KBM-7 (cell line): ENCODE measurements around the gene ALDH1L1.

ENCODE experiments used
- DNase-seq: peaks from one replicate; pipeline ENCODE4 v3.0.0-alpha.2; 2015
- in situ Hi-C: fragments of 300-500 bp; cut with MboI; formaldehyde crosslinking; loops from 2 replicates; pipeline ENCODE4 v1.14.3; 2020; ENCODE audit warnings: low sequenced_read_pairs, low pct_unique_long_range_greater_than_20kb, mixed read lengths

Gene ALDH1L1

DNA sequence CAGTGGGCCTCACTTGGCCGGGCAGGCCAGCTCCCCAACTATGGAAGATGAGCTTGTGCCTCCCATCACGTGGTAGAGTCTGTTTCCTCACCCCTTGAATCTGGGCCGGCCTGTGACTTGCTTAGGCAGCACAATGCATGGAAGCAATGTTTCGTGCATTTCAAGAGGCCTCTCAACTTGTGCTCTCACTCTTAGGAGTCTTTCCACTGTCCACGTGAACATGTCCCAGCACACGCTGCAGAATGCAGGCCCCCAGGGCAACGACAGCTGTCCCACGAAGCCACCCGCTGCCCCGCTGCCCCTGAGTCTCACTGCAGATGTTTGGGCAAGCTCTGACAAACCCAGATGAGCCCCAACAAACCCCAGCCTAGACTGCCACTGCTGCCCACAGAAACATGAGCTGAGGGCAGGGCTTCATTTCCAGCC, 69.2 kb downstream of the ALDH1L1 start:
- no peak for DNase-seq
- in situ Hi-C loops = no loop called here

DNA sequence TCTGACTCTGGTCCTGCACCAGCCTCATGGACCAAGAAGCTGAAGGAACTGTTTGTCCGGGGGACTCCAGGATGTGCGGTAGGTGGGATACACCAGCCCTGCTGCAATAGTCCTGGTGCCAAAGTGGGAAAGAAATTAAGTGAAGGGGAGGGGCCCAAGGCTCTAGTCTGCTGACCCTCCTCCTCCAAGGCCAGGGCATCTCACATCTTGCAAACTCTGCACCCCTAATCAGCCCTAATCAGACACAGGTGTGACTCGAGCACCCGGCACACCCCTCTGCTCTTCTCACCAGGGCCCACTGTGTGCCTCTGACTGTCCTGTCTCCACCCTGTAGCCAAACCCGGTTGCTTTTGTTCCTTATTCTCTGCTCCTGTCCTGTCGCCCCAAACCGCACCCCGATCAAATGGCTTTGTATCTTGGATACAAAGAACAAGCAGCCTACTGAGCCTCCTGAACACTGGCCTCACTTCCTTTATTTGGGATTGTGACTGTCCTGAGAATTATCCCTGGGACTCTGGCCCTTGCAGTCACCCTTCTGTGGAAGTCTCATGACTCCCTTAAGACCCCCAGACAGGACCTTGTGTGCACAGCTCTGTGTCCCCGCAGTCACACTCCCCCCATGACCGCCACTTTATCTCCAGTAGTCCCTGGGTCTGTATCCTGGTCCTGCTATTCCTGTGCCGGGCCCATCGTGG, 69.8 kb downstream of the ALDH1L1 start:
- DNase-seq = no peak
- in situ Hi-C loops = no loop called here

DNA sequence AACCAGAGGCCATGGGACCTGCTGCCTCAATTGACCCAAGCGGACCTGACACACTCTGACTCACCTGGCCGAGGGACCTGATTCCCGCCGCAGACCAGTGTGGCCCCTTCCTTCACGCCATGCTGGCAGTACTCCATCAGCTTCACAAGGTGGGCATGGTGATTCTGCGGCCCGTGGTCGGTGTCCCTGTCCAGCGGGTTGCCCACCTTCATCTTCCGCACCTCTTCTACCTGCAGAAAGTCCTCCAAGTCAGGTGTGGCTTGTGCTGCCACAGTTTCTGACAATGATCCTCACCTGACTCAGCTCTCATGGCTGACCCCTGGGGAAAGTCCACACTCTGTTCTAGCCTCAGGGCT, 70.5 kb downstream of the ALDH1L1 start:
- in situ Hi-C loops = no loop called here
- no peak for DNase-seq

DNA sequence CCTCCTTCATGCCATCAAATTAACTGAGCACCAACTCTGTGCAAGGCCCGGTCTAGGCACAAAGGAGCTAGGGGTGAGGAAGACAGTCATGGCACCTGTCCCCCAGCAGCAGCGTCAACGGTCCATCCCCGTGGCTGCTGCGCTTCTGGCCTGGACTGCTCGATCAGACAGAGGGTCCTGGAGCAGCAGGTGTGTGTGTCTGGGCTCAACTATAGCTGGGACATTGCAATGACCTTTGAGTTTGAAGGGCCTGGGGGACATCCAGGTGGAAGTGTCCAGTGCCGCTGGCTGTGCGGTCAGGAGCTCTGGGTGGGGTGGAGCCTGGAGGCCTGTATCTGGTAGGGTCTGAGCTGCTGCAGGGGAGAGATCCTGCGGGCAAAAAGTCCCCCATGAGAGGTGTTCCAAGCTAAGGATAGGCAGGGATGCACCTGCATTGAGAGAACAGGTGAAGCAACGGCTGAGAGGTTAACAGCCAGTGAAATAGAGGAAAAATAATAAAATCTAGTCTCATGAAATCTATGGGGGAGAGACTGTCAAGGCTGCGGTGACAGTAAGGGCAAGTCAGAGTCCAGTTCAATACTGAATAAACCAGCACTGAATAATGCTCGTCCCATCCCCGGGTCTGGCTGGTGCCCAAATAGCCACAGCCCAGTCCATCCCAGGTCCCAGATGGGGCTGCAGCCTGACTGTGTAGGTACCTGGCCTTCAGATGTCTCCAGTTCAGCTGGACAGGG, 71.1 kb downstream of the ALDH1L1 start:
- DNase-seq = no peak
- in situ Hi-C loops = no loop called here

DNA sequence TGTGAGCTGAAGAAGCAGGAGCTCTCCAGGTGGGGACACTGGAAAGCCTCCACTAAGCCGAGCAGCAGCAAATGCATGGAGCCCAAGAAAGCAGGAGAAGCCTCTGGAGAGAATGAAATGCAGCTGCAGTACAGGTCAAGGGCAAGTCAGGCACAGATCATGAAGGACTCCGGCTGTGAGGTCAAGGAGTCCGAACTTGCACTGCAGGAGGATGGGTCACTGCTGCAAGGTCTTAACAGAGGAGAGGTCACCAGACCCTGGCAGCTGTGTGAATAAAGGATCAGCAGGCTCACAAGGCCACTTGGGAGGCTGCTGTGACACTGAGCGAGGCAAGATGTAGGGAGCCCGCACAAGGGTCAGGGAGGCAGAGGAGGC, 71.7 kb downstream of the ALDH1L1 start:
- in situ Hi-C loops = no loop called here
- no peak for DNase-seq

DNA sequence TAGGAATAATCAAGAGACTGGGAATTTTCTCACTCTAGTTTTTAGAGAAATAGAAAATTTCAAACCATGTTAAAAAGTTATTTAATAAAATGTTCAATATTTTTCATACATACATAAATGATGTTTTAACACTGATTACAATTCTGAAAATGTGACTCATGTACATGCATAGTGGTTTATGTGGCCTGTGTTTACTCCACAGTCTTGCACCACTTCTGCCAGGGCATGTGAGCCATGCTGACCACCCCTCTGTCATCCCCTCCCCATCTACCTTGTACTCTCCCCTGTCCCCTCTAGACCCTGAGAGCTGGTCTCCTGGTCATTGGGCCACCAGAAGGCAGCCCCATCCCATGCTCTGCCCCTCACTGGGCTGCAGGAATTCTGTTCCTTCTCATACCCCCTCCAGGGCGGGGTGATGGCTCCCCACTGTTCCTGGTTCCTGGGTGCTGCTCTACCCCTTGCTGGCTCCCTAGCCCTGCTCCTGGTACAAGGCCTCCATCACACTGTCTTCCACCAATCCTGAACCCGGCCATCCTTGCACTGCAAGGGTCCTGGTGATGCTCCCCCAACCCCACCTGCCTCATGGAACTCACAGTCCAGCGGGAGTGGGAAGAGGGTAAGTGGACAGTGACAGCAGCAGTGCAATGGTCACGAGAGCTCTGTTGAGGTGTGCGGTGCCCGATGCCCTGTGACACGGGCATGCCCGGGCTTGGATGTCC, 72.3 kb downstream of the ALDH1L1 start:
- in situ Hi-C loops = no loop called here
- no peak for DNase-seq

DNA sequence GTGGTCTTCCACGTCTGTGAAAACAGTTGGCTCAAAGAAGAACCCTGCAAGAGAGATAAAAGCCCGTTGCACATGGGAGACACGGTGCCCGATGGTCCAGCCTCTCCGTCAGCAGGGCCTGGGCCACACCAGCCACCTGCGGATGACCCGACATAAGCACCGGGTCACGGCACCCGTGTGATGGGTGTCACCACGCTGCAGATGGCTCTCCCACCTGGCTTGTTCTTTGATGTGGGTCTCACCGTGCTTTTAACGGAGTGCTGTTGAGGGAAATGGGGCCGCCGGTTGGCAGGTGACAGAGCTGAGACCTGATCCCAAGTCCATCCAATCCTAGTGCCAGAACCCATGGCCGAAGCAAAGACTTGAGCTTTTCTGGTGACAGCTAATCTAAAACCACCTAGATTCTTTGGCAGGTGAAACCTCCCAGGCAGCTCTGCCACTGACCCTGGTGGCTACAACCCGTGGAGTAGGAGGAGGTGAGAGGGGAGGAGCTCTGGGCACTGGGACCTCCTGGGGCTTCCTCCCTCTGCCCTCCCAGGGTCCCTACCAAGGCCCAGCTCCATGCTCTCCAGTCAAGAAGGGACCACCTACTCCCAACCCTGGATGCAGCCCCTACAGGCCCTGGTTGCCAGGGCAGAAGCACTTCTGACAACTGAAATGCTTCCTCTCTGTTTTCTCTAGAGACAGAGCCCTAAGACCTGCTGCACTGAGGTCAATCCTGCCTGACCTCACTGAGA, 73.0 kb downstream of the ALDH1L1 start:
- in situ Hi-C loops = no loop called here
- DNase-seq = no peak

DNA sequence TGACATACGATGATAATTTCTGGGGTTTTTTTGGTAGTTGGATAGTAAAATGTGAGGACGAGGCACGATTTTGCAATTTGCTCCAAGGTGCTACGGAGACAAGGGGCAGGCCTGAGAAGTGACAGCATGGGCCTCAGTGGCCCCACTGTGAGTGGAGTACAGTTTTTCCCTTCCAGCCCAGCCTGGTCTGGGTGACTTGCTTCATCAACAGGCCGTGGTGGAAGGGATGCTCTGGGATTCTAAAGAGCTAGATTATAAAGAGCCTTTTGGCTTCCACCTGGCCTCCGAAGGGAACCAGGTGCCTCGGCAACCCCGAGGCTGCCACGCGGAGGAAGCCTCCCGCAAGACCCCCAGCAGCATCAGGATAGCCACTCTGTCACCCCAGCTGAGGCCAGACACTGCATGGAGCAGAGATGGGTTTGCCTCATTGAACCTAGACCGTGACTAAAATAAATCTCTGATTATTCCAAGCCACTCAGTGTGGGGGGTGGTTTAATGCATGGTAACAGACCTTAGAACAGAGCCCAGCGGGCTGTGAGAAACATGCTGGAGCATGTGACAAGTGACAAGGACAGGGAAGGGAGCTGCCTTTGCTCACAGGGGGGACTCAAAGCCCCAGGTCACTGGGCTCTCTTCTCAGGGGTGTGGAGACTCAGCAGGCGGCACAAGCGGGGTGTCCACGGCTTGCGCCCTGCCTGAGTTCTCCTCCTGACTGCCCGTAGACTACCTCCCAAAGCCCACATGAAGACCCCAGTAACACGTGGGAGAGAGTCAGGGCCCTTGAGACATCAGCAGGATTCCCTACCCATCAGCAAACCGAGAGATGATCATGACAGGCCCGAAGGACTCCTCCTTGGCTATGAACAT, 73.8 kb downstream of the ALDH1L1 start:
- in situ Hi-C loops = no loop called here
- no peak for DNase-seq

DNA sequence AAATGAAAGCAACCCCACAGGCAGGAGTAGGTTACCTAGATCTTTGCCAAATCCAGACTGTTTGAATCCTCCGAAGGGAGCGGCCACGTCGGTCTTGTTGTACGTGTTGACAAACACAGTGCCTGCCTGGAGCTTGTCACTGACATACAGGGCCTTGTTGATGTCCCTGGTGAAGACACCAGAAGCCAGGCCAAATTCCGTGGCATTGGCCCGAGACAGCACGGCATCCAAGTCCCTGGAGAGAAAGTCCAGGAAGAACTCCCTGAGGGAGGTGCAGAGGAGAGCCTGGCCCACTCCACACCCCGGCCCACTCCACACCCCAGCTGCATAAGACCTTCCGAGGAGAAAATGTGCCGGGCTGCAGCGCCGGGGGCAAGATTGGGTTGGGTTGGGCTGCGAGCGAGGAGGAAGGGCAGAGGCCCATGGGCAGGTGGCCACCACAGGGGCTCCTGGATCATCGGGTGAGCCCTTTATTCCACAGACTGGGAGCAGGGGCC, 74.6 kb downstream of the ALDH1L1 start:
- in situ Hi-C loops = no loop called here
- DNase-seq = no peak

DNA sequence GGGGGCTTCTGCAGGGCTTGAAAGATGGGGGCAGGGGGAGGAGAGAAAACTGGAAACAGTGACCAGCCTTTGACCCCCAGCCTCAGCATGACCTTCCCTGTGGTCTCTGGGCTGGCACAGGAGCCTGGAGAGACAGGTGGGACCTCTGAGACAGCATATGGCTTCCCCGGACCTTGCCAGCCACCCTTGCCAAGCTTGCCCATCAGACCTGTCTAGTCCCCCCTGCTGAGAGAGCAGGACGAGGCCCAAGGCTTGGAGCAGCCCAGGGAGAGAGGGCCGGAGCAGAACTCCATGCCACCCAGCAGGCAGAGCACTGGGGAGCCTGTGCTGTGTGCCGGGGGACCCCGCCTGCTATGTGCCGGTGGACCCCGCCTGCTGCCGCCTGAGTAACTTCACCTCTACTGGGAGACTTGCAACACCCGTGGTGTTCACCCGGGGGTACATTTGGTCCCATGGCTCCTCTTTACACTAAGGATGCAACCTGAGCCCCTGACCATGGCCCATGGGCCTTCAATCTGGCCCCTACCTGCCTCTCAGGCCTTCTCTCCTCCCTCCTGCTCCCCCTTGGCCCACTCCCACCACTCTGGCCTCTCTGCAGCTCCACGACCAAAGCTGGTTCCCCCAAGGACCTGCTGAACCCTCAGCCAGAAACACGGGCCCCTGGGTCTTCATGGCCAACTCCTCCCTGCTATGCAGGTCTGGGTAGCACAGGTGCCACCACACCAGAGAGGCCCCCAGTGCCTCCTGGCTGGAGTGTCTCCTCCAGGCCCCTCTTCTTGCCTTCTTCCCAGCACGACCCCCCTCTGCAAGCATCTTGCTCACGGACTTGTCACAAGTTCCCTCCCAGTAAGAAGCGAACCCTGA, 75.4 kb downstream of the ALDH1L1 start:
- DNase-seq = no peak
- in situ Hi-C loops = no loop called here

DNA sequence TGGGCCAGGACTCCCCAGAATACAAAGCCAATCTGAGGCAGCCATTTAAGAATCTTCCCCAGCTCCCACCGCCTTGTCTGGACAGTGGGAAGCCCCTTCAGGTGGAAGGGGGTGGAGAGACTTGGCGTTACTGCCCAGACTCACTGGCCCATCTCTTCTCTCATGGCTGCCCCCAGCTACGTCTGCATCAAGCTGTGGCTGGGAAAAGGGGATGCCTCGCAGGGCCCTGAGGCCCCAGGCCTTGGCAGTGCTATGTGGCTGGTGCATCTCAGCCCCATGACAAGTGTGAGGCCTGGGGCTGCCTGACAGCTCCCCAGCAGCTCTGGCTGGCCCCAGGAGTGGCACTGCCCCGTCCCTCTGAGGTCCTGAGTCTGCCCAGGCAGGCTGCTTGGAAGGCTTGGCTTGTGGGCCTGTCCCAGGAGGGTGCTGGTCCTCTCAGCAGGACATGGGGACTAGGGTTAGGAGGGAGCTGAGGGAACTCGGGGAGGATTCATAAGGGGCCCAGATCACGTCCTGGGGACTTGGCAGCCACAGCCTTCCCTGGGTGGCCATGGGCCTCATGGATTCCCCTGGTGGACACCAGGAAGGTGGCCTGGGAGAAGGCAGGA, 76.3 kb downstream of the ALDH1L1 start:
- in situ Hi-C loops = no loop called here

DNA sequence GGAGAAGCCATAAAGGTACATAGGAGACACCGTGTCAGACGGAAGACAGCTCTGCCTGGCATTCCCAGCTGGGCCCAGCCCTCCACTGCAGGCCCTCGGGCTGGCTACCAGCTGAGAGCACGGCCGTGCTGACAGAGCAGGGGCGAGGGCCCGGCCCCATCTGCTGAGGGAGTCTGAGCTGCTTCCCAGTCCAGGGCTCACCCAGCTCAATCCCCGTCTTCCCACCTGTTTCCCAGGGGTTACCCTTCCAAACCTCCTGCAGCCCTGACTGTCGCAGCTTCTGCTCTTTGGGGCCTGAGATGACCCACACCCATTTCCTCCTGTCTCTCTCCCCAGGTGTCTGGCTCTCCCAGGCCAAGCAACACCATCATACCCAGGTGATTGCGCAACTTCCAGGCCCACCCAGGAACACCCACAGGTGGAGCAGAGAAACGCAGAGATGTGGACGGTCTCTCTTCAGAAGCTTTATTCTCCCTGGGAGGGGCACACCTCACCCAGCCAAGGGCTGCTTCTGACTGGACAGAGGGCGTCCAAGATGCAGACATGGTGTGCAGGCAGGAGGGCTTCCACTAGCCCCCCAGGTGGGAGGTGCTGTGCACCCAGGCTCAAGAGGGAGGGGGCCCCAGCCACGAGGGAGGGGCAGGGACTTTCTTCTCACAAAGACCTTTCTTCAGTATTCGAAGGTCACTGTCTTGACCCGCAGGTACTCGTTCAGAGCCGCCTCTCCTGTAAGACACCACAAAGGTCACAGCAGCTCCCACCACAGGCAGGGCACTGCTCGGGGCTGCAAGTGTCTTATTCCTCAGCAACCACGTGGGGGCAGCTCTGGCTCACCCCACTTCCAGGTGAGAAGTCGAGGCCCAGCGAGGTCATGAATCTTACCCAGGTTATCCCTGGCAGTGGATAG, 77.0 kb downstream of the ALDH1L1 start:
- in situ Hi-C loops = no loop called here
- no peak for DNase-seq

More for the DNA sequence above, 76.3 kb downstream of the ALDH1L1 start:
- no peak for DNase-seq

DNA sequence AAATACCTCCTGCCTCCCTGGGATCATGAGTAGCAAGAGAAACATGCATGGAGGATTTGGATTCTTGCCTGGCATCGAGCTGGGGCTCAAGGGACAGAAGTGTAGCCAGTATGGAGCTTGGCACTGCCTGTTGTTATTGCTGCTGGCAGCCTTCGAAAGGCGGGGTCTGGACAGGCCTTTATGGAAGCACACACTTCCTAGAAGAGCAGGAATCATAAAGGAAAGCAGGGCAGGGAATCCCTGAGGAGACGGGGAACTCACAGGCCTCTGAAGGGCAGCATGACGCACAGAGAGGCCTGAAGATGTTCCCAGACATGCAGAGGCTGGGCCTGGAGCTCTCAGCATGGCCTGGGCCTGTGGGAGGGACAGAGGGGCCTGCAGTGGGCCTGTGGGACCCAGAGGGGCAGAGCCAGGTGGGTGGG, 77.8 kb downstream of the ALDH1L1 start:
- DNase-seq = no peak
- in situ Hi-C loops = no loop called here

DNA sequence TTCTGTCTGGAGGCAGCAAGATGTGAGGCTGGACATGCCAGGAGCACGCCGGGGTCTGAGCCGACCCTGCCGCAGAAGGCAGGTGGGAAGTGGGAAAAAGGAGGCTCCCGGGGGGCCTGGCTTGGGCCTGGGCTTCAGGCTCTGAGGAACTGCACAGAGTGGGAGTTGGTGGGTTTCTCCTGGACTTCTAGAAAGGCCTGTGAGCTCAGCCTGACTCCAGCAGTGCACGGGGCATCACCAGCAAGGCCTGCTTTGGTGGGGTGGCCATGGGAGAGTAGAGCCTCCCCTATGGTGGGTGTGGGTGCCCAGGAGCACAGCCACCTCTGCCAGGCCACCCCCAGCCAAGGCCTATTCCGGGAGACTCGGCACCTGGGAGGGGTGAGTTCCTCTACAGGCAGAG, 78.4 kb downstream of the ALDH1L1 start:
- DNase-seq = no peak
- in situ Hi-C loops = no loop called here

DNA sequence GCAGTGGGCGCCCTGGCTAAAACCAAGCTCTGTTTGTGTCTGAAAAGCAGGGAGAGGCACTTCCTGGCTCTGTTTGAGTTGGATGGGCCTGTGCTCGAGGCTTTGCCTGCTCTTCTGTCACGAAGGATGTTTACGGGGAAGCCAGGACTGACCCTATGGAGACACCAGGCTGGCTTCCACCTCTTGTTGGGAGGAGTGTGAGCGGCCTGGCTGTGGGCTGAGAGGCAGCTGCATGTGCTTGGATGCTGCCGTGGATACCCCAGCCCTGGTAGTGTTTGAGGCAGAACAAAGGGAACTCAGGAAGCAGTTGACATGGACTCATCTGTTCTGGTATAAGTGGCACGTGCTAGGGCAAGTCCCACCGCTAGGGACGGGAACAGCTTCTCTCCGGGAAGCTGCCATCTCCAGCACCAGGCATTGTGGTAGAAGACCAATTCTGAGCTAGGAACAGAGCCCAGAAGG, 78.8 kb downstream of the ALDH1L1 start:
- no peak for DNase-seq
- in situ Hi-C loops = no loop called here

DNA sequence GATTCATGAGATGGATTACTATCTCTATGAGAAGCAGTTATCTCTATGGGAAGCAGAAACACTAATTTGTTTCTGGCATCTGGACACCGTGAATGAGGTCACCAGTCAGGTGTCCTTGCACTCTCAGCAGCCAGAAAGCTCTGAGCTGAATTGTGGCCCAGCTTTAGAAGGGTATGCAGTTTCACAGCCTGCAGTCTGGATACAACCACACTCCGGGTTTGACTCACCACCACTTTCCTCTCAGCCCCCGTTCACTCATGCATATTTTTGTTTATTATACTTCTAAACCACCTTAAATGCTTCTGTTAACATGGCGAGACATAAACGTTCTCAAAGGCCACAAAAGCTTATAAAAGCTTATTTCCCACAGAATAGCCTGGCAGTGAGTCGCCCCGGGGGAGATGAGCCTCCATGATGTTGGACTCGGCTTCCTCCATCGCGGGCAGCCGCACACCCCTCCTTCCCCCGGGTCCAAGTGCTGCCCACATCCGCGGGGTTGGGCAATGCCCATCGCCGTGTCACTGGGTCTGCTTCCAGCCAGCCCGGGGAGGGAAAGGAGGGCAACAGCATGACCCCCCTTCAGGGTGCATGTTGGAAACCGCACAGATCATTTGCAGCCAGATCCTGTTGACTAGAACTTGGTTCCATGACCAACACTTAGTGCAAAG, 79.6 kb downstream of the ALDH1L1 start:
- in situ Hi-C loops = no loop called here
- no peak for DNase-seq
